HG03060 (cell line): ENCODE results near the gene SNX33.
"Not testable (repeated sequence)": the region's sequence is repeated elsewhere in the genome, so short reads cannot be mapped to it uniquely, and the experiment has no call there.

Source experiments
- ATAC-seq: cut with Tn5 transposase; IDR thresholded peaks from one replicate; pipeline ENCODE4 v1.9.1; 2021; ENCODE audit warnings: low read depth, moderate number of reproducible peaks; ENCODE audit not compliant: unreplicated experiment

The SNX33 gene

GRCh38 chr15:75680007-75680789 is 32.5 kb downstream of the SNX33 start:
- ATAC-seq, result no peak

GRCh38 chr15:75682181-75683135 is 34.7 kb downstream of the SNX33 start:
- no peak for ATAC-seq

GRCh38 chr15:75683646-75684312 is 36.1 kb downstream of the SNX33 start:
- not testable (repeated sequence) for ATAC-seq

- ATAC-seq, result no peak
Measured at GRCh38 chr15:75684648-75685047, 36.9 kb downstream of the SNX33 start.

- no peak for ATAC-seq
Measured at GRCh38 chr15:75685195-75685594, 37.5 kb downstream of the SNX33 start.

GRCh38 chr15:75686212-75686642 is 38.5 kb downstream of the SNX33 start:
- not testable (repeated sequence) for ATAC-seq

GRCh38 chr15:75687486-75688277 is 40.0 kb downstream of the SNX33 start:
- ATAC-seq, result no peak

GRCh38 chr15:75688278-75688557 is 40.5 kb downstream of the SNX33 start:
- ATAC-seq, result no peak

GRCh38 chr15:75688831-75689230 is 41.1 kb downstream of the SNX33 start:
- ATAC-seq, result no peak

- not testable (repeated sequence) for ATAC-seq
Measured at GRCh38 chr15:75689429-75689828, 41.7 kb downstream of the SNX33 start.

- not testable (repeated sequence) for ATAC-seq
Measured at GRCh38 chr15:75692311-75692710, 44.6 kb downstream of the SNX33 start.

- ATAC-seq, result not testable (repeated sequence)
Measured at GRCh38 chr15:75693028-75693427, 45.3 kb downstream of the SNX33 start.

GRCh38 chr15:75693501-75694240 is 46.0 kb downstream of the SNX33 start:
- ATAC-seq, result no peak

GRCh38 chr15:75694241-75695182 is 46.8 kb downstream of the SNX33 start:
- no peak for ATAC-seq

GRCh38 chr15:75695220-75695619 is 47.5 kb downstream of the SNX33 start:
- ATAC-seq, result no peak

- ATAC-seq, result no peak
Measured at GRCh38 chr15:75695634-75696310, 48.1 kb downstream of the SNX33 start.

- ATAC-seq, result no peak
Measured at GRCh38 chr15:75696311-75696720, 48.6 kb downstream of the SNX33 start.

- no peak for ATAC-seq
Measured at GRCh38 chr15:75696854-75697259, 49.1 kb downstream of the SNX33 start.
